GM12864 (cell line): ENCODE results near the gene FGFR1OP2.
A peak's percentile ranks its signal among the peaks of the same experiment; 100 is the strongest.

ENCODE experiments used
- DNase-seq: peaks from one replicate; pipeline ENCODE4 v3.0.0-alpha.2; 2011; ENCODE audit warnings: low read depth
- H3K4me3 ChIP-seq: 2 replicates; pipeline ENCODE4 v1.5.1; 2011; ENCODE audit warnings: mild to moderate bottlenecking, low read depth, low read length, control low read depth
- TF ChIP-seq, protein P1 (sequence below): IDR thresholded peaks from 2 replicates; pipeline ENCODE4 v1.5.1; 2011; ENCODE audit warnings: low read depth, mild to moderate bottlenecking, moderate library complexity, low read length, control low read depth, inconsistent platforms; ENCODE audit errors: missing control alignments

The FGFR1OP2 gene

DNA sequence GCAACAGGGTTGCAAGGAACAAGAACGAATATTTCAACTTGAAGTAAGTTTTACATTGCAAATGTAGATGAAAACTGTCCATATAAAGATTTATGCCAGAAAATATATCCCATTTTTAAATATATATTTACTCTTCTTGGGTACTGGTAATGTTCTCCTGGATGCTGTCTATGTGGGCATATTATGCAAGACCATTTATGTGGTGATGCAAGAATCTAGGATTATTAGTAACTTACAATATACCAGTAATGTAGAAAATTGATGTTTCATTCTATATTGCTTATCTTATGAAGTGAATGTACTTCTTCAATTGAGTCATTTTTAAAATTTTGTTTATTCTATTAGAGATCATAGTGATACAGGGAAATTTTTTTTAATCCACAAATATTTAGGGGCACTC lies 25.1 kb downstream of the FGFR1OP2 start:
- DNase-seq: no peak
- TF ChIP-seq, protein P1, sequence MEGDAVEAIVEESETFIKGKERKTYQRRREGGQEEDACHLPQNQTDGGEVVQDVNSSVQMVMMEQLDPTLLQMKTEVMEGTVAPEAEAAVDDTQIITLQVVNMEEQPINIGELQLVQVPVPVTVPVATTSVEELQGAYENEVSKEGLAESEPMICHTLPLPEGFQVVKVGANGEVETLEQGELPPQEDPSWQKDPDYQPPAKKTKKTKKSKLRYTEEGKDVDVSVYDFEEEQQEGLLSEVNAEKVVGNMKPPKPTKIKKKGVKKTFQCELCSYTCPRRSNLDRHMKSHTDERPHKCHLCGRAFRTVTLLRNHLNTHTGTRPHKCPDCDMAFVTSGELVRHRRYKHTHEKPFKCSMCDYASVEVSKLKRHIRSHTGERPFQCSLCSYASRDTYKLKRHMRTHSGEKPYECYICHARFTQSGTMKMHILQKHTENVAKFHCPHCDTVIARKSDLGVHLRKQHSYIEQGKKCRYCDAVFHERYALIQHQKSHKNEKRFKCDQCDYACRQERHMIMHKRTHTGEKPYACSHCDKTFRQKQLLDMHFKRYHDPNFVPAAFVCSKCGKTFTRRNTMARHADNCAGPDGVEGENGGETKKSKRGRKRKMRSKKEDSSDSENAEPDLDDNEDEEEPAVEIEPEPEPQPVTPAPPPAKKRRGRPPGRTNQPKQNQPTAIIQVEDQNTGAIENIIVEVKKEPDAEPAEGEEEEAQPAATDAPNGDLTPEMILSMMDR: no peak
- no peak overlapping the region for H3K4me3 ChIP-seq

DNA sequence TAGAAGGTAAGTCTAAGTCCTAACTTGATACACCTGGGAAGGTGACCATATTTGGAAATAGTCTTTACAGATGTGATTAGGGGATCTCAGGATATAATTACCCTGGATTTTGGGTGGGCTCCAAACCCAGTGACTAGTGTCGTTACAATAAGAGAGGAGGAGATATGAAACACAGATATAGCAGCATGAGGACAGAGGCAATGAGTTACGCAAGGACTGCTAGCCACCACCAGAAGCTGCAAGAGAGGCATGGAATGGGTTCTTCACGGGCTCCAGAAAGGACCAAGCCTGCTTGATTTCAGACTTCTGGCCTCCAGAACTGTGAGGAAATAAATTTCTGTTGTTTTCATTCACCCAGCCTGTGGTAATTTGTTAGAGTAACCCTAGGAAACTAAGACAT lies 28.6 kb downstream of the FGFR1OP2 start:
- no peak for DNase-seq
- TF ChIP-seq, protein P1: no peak
- H3K4me3 ChIP-seq: no peak overlapping the region

DNA sequence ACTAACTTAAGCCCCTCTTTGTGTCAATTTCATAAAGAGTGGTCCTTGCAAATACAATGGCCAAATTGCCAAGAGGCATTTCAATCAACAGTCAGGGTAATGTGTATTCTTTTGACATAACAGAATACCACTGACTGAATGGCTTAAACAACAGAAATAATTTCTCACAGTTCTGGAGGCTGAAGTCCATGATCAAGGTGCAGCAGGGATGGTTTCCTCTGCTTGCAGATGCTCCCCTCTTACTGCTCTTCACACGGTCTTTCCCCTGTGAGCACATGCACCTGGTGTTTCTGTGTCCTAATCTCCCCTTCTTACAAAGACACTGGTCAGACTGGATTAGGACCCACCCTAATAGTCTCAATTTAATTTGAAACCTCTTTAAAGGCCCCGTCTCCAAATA lies 31.9 kb downstream of the FGFR1OP2 start:
- H3K4me3 ChIP-seq: no peak overlapping the region
- DNase-seq: no peak
- TF ChIP-seq, protein P1: no peak

DNA sequence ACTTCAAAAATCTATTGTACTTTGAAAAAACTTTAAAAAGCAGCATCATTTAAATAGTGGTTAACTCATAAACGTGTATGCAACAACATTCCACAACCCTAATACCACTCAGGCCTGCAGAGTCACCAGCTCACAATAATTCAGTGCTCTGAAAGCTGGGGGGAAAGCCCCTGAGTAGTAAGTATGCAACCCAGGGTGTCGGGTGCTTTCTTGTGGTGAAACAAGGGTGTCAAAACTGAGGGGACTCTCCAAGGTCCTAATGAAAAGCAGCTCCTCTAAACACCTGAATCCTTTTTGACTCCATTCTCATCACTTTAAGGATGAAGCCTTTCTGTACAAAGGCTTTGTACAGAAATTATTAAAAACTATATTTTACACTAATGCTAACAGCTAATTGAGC lies 33.7 kb downstream of the FGFR1OP2 start:
- TF ChIP-seq, protein P1: no peak
- peak; percentile 60 for DNase-seq

DNA sequence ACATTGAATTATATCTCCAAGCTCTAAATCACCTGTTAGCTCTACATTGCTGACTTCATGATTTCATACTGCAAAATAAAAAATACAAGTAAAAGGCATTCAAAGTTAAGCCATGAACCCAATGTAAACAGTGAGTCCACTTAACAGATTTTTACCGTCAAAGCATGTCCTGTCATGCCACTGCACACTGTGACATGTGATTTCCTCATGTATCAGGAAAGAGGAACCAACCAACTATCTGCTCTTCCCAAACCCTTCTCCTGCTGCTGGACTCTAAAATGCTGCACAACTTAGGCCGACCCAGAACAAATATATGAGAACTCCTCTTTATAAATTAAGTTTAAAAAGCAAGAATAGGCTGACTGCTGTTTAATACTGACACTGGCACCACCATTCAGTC lies 38.4 kb downstream of the FGFR1OP2 start:
- no peak for DNase-seq
- TF ChIP-seq, protein P1: no peak
- no peak overlapping the region for H3K4me3 ChIP-seq

More for the DNA sequence above, 33.7 kb downstream of the FGFR1OP2 start:
- no peak overlapping the region for H3K4me3 ChIP-seq

DNA sequence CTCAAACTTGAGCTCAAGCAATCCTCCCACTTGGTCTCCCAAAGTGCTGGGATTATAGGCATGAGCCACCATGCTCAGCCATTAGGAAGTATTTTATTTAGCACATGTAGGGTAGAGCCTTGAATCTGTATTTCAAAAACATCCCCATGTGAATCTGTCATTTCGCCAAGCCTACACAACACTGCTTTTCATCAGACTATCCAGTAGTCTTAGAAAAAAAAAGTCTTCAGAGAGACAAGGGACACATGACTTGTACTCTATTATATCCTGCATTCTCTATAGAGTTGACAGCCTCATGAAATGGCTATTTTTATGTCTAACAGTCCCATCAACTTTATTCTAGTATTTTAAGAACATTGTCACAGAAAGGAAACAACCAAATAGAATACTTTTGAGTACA lies 40.5 kb downstream of the FGFR1OP2 start:
- no peak overlapping the region for H3K4me3 ChIP-seq
- no peak for DNase-seq
- TF ChIP-seq, protein P1: no peak

DNA sequence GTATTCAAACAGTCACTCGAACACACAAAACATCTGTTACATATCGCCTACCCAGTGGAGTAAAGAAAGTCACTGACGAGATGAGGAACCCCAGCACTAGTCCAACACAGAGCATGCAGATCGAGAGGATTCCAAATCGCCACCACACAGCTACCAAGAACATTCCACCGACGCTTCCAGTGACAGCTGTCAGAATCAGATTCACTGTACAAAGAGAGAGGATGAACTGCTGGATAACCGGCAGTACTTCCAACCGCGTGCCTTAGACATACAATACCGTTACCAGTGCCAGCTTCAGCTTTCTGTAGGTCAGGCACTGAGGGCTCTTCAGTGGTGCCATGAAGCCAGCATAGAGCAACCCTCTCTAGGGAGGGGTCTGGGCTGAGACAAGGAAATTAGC lies 41.5 kb downstream of the FGFR1OP2 start:
- TF ChIP-seq, protein P1: no peak
- no peak overlapping the region for H3K4me3 ChIP-seq
- no peak for DNase-seq
